ENCODE measurements around the gene GNL1. TPM values are rescaled to one million over a fixed set of nuclear protein-coding genes. Genes with fewer than 3 reads are reported as not detected.

Gene GNL1
- total RNA-seq, 1 experiment from 2014 or later: 113 TPM

- TF ChIP-seq REST (IDR thresholded peaks at IDR 0.05; ENCODE audit: low read depth) (no peak), ELF1 (IDR thresholded peaks at IDR 0.05; ENCODE audit: borderline replicate concordance, low read depth) (no peak), EZH2 (IDR thresholded peaks at IDR 0.05) (no peak), SRF (IDR thresholded peaks at IDR 0.05; ENCODE audit: low read depth) (no peak)
Observed at GRCh38 chr6:30589754-30590358, 33.6 kb upstream of the GNL1 start (continued).

- ATAC-seq (no peak), DNase-seq (ENCODE audit: low read depth, low spot score) (no peak)
- Histone ChIP-seq H3K4me1 (ENCODE audit: control insufficient read depth in 1 of 2, insufficient read depth in 2 of 2, low read length in 2 of 2) (no peaks in the 10 kb centered on the region), H3K79me2 (ENCODE audit: insufficient read depth, low read length) (peaks cover 10% of the 10 kb centered on the region; the same call in 1 of the 2 replicates), H3K4me2 (ENCODE audit: low read length) (no peak overlapping the region), H3K36me3 (ENCODE audit: control insufficient read depth in 1 of 2, insufficient read depth in 2 of 2, low read length in 2 of 2) (peaks cover 63 to 73% of the 10 kb centered on the region in 2 experiments), H3K9me3 (ENCODE audit: control insufficient read depth in 1 of 2, insufficient read depth in 1 of 2, low read depth in 1 of 2, low read length in 2 of 2) (no peaks in the 10 kb centered on the region), H4K20me1 (ENCODE audit: insufficient read depth) (no peaks in the 10 kb centered on the region), H3K27me3 (ENCODE audit: insufficient read depth, low read length) (no peaks in the 10 kb centered on the region), H3K27ac (ENCODE audit: low read depth, low read length) (no peak overlapping the region), H2AFZ (ENCODE audit: low read depth, low read length, poor library complexity, severe bottlenecking) (no peak overlapping the region), H3K4me3 (replicated peaks in 1 of 2; ENCODE audit: low read depth in 1 of 2, low read length in 2 of 2) (no peak overlapping the region), H3K9ac (ENCODE audit: low read length) (no peak overlapping the region), H3K9me2 (ENCODE audit: insufficient read depth) (no peaks in the 10 kb centered on the region)
- ChIA-PET POLR2A (interaction anchor here (1.7 kb wide), 1 partner anchor 9 kb away, joined by 4 read pairs; no protein-coding TSS in a partner anchor), CTCF (no interaction called here), RAD21 (ENCODE audit: low non-redundant PET in 1 of 2, low total read pairs in 2 of 2, uncharacterized antibody in 2 of 2, unreplicated experiment in 2 of 2) (no interaction called here)
- intact Hi-C loops (cut with micrococcal nuclease): no loop called here
- BruUV-seq (replicated peaks): no TSS peak
- TF ChIP-seq ZFX (IDR thresholded peaks at IDR 0.05): no peak
- TF ChIP-seq TCF7L2 (IDR thresholded peaks at IDR 0.05; ENCODE audit: borderline replicate concordance, extremely low read depth, insufficient read depth, insufficient read length): no peak
- TF ChIP-seq ELF1 (IDR thresholded peaks at IDR 0.05; ENCODE audit: borderline replicate concordance, low read depth): no peak
- no peak for TF ChIP-seq CEBPB (IDR thresholded peaks at IDR 0.05; ENCODE audit: low read depth)
- TF ChIP-seq FOSL1 (IDR thresholded peaks at IDR 0.05; ENCODE audit: low read depth): no peak
- TF ChIP-seq RAD21 (IDR thresholded peaks at IDR 0.05; ENCODE audit: low read depth): no peak
- TF ChIP-seq, protein P1, sequence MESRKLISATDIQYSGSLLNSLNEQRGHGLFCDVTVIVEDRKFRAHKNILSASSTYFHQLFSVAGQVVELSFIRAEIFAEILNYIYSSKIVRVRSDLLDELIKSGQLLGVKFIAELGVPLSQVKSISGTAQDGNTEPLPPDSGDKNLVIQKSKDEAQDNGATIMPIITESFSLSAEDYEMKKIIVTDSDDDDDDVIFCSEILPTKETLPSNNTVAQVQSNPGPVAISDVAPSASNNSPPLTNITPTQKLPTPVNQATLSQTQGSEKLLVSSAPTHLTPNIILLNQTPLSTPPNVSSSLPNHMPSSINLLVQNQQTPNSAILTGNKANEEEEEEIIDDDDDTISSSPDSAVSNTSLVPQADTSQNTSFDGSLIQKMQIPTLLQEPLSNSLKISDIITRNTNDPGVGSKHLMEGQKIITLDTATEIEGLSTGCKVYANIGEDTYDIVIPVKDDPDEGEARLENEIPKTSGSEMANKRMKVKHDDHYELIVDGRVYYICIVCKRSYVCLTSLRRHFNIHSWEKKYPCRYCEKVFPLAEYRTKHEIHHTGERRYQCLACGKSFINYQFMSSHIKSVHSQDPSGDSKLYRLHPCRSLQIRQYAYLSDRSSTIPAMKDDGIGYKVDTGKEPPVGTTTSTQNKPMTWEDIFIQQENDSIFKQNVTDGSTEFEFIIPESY (IDR thresholded peaks at IDR 0.05; ENCODE audit: extremely low read depth, insufficient replicate concordance, low read length): no peak
- TF ChIP-seq EZH2 (IDR thresholded peaks at IDR 0.05): no peak
- TF ChIP-seq POLR2A (IDR thresholded peaks at IDR 0.05; ENCODE audit: borderline replicate concordance, extremely low read depth, insufficient read depth, insufficient read length): no peak
- no peak for TF ChIP-seq POLR2AphosphoS5 (IDR thresholded peaks at IDR 0.05; ENCODE audit: low read depth, low read length)
- TF ChIP-seq CBX3 (IDR thresholded peaks at IDR 0.05; ENCODE audit: low read depth): no peak
- no peak for TF ChIP-seq SIN3A (IDR thresholded peaks at IDR 0.05; ENCODE audit: low read depth)
- no peak for TF ChIP-seq SRF (IDR thresholded peaks at IDR 0.05; ENCODE audit: low read depth)
Observed at GRCh38 chr6:30583921-30584320, 27.6 kb upstream of the GNL1 start.

Data from HCT116 (cell line).